RKO (cell line): ENCODE results near the gene AATF.

Source experiments
- DNase-seq: peaks from one replicate; pipeline ENCODE4 v3.0.0-alpha.2; 2016; ENCODE audit warnings: low spot score

AATF gene

GRCh38 chr17:37081287-37081686, 132.5 kb downstream of the AATF start:
- DNase-seq = no peak

DNA sequence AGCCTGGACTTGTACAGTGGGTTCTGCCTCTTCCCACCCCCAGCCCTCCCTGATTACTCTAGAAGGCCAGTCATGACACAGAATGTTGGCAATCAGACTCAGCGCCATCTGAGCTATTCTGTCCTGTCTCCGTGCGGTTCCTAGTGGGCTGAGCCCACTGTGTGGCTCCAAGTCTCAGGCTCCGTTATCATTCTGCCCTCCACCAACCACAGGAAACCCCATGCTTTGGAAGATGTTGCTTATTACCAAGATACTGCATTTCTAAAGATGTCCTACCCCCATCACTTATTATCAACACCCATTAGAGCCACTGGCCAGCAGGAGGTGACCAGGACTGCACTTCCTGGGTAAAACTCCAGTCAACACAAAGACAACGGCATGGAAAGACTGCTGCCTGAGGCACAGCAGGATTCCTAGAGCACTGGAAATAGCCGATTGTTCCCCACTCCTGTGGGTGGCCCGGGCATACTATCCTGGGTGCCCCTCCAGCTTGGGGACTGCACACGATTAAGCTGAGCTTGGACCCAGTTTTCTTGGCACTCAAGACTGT, 133.6 kb downstream of the AATF start:
- no peak for DNase-seq

GRCh38 chr17:37082985-37083384, 134.2 kb downstream of the AATF start:
- no peak for DNase-seq

DNA sequence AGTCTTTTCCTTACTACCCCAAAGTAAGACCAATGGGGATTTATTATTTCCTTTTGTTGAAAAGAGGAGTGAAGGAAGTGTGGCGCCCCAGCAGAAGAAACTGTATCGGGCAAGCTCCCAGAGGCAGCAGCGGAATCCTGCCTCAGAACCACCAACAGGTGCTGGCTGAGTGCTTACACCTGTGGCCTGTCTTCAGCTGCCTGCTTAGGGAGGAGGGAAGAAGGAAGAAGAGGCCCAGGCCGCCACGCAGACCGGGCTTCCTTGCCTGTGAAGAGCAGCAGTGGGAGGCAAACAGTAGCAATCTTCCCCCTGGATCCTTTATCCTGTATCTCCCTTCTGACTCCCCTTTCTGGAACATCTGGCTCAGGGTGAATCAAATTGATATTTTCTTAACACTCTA, 134.7 kb downstream of the AATF start:
- DNase-seq = no peak

DNA sequence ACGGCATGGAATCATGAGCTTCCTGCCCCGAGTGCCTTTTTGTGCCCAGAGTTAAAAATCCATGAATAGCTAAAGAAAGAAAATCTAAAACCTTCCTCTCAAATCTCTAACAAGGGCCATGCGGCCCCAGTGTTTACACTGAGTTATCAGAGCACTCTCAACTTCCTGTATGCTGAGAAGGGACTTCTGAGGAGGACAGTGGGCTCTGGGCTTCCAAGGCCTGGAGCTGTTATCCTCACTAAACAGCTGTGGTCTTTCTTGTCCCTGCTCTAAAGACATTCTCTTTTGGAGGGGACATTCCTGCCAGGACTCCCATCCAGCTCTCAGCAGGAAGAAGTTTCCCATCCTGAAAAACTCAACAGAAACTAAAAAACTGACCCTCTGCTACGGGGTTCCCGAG, 135.6 kb downstream of the AATF start:
- no peak for DNase-seq

- no peak for DNase-seq
Observed at GRCh38 chr17:37086334-37086733, 137.6 kb downstream of the AATF start.

GRCh38 chr17:37086948-37087347, 138.2 kb downstream of the AATF start:
- DNase-seq = no peak

DNA sequence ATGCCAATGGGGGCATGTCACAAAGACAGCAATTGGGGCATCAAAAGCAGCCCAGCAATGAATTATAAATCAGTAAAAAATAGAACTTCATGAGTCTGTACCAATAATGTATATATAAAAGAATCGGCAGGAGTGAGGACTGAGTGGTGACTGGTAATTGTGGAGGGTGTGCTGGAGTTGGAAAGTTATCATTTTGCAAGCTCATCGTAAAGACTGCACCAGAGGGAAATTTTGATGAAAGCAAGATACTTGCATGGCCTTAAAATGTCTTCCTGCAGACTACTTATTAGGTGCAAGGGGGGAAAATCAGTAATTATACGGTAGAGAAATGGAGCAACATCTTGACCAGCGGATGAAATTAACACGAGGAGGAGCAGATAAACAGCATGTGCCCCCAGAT, 138.9 kb downstream of the AATF start:
- no peak for DNase-seq

GRCh38 chr17:37088459-37088858, 139.7 kb downstream of the AATF start:
- DNase-seq = no peak

- DNase-seq = no peak
Observed at GRCh38 chr17:37088913-37089312, 140.2 kb downstream of the AATF start.

- no peak for DNase-seq
Observed at GRCh38 chr17:37089956-37090355, 141.2 kb downstream of the AATF start.

GRCh38 chr17:37090941-37091340, 142.2 kb downstream of the AATF start:
- DNase-seq = no peak

- no peak for DNase-seq
Observed at GRCh38 chr17:37092071-37092470, 143.3 kb downstream of the AATF start.

- no peak for DNase-seq
Observed at GRCh38 chr17:37092701-37093100, 143.9 kb downstream of the AATF start.

- no peak for DNase-seq
Observed at GRCh38 chr17:37094391-37094790, 145.6 kb downstream of the AATF start.

DNA sequence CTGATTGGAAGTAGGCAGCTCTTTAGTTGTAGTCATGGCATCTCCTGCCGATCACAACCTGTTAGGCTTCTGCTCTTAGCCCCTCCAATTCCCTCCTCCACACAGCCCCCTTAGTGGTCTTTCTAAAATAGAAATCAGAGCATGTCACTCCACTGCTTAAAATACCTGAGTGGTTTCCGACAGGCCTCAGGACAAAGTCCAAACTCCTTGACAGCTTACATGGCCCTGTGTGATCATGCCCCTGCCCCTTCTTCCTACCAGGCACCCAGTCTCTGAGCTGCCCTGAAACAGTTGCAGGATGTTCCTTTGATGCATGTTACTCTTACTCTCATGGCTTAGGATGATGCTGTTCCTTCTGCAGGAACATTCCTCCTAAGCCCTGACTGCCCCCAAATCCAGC, 147.3 kb downstream of the AATF start:
- no peak for DNase-seq

- no peak for DNase-seq
Observed at GRCh38 chr17:37097154-37097553, 148.4 kb downstream of the AATF start.

DNA sequence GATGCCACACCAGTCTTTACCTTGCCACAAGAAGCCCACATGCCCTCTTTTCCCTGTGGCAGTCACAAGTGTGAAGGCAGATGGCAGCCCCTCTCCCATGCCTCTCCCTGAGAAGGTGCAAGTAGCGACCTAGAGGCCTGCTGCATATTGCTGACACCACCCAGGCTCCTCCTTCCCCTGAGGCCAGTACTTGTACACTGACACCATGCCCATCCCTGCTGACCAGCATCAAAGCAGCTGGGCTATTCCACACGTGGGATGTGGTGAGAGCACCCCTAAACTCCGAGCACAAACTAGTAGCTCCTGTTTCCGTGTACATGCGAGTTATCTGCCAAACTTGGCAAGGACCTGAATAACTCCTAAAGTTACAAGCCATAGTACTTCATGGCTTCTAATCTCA, 149.4 kb downstream of the AATF start:
- no peak for DNase-seq

DNA sequence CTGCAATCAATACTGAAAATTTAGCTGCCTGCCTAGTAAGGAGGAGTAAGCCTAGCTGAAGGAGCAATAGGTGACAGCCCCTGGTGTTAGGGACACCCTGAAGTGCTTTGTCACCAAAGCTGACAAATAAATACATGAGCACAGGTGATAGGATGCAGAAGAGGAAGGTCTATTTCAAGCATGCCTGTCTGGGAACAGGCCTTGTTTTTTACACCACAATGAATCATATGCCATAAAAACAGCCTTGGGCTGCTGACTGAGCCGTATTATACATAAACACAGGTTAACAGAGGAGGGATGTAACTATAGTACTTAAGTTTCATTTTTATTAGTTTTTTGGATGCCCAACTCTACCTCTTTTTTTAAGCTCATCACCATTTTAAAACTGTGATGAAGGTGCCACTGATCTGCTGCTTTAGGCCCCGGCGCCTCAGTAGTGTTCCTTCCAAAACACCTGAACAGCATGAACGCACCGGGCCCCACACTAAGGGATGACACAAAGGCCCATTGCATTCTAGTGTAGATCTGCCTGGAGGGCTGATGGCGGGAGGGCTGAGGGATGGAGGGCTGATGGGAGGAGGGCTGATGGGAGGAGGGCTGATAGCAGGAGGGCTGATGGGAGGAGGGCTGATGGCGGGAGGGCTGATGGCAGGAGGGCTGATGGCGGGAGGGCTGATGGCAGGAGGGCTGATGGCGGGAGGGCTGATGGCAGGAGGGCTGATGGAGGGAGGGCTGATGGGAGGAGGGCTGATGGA, 150.3 kb downstream of the AATF start:
- DNase-seq = no peak

DNA sequence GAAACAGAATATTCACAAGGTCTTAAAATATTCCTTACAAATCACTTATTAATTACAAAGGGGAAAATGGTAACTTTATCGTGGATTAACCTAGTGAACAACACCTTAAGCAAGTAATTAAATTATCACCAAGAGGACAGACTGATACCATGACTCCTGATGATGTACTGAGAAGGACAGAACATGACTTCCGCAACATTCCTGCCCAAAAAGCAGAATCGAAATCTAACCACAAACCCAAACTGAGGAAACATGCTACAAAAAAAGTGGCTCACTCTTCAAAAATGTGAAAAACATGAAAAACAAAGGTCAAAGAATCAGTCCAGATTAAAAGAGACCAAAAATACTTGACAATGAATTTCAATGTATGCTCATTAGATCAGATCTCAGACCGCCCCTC, 151.5 kb downstream of the AATF start:
- DNase-seq = no peak

- no peak for DNase-seq
Observed at GRCh38 chr17:37101306-37101705, 152.6 kb downstream of the AATF start.

DNA sequence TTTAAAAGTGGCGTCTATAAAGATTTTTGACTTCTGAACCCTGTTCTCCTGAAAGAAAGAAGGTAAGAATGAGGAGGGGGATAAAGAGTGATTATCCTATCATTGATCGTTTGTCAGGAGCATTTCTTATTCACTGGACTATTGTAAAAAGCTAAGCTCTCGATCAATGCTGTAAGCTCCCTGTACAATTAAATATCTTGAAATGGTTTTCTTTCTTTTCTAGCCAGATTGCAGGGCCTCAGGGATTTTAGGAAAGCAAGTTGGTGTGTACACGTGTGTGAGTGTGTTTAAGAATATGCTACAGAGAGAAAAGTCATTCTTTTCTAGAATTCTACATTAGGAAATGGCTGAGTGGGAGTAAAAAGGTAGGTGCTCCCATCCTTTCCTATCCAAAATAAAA, 154.5 kb downstream of the AATF start:
- DNase-seq = no peak

- DNase-seq = no peak
Observed at GRCh38 chr17:37106049-37106448, 157.3 kb downstream of the AATF start.
